ENCODE data around the gene ZNF69. TPM values are rescaled to one million over a fixed set of nuclear protein-coding genes. Genes with fewer than 3 reads are reported as not detected.
"Not testable (repeated sequence)": the region's sequence is repeated elsewhere in the genome, so short reads cannot be mapped to it uniquely, and the experiment has no call there.

The ZNF69 gene
- total RNA-seq, 2 experiments from 2014 or later = 9.7 to 13.9 TPM

DNA sequence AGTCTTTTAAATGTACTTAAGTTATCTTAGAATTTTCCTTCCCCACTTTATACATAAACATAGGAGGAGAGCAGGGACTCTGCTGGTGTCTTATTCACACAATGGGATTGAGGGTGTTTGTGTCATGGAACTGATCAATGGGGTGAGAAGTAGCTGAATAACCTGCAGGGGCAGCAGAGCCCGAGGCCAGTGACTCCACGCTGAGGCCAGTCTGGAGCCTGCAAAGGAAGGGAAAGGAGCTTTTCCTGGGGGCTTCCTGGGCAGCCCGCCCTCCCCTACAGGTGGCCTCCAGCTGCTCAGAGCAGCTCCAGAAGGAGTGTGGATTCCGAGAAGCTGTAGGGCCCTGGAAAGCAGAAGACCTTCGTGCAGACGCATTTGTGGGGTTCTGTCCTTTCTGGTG, 40.0 kb upstream of the ZNF69 start:
- H4K20me1 ChIP-seq (ENCODE audit: insufficient read depth, low read length); H3K9me2 ChIP-seq (ENCODE audit: insufficient read depth, low read length); DNase-seq (ENCODE audit: low spot score); intact Hi-C loops (cut with micrococcal nuclease; ENCODE audit: unreplicated experiment); H3K4me3 ChIP-seq (ENCODE audit: low read depth, low read length, poor library complexity, severe bottlenecking); CTCF ChIA-PET (ENCODE audit: unreplicated experiment); H3K9me3 ChIP-seq (ENCODE audit: low read length); BruUV-seq (replicated peaks); H3K27ac ChIP-seq (ENCODE audit: low read depth, low read length, poor library complexity, severe bottlenecking): not testable (repeated sequence)
- POLR2A ChIA-PET = interaction anchor here (1.0 to 1.4 kb wide), 2 partner anchors 10 to 96 kb away, joined by 3 to 4 read pairs; no protein-coding TSS in a partner anchor
- Histone ChIP-seq H3K79me2 (ENCODE audit: insufficient read depth, low read depth, low read length) (peaks cover 40% of the 10 kb centered on the region; the same call in 1 of the 2 replicates), H3K36me3 (ENCODE audit: insufficient read depth, low read length) (peaks cover 16% of the 10 kb centered on the region), H3K4me1 (ENCODE audit: insufficient read depth, low read length, poor library complexity, severe bottlenecking) (peaks cover 20% of the 10 kb centered on the region), H2AFZ (ENCODE audit: low read length) (peak overlapping the region; percentile 89; the same call in 1 of the 2 replicates), H3K4me2 (ENCODE audit: low read length) (peak overlapping the region; percentile 77)
- TF ChIP-seq, protein P1, sequence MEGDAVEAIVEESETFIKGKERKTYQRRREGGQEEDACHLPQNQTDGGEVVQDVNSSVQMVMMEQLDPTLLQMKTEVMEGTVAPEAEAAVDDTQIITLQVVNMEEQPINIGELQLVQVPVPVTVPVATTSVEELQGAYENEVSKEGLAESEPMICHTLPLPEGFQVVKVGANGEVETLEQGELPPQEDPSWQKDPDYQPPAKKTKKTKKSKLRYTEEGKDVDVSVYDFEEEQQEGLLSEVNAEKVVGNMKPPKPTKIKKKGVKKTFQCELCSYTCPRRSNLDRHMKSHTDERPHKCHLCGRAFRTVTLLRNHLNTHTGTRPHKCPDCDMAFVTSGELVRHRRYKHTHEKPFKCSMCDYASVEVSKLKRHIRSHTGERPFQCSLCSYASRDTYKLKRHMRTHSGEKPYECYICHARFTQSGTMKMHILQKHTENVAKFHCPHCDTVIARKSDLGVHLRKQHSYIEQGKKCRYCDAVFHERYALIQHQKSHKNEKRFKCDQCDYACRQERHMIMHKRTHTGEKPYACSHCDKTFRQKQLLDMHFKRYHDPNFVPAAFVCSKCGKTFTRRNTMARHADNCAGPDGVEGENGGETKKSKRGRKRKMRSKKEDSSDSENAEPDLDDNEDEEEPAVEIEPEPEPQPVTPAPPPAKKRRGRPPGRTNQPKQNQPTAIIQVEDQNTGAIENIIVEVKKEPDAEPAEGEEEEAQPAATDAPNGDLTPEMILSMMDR (conservative IDR thresholded peaks at IDR 0.05; ENCODE audit: low read length) = 0 out of 2 replicates have a peak, but pooled peaks have one; percentile 29

DNA sequence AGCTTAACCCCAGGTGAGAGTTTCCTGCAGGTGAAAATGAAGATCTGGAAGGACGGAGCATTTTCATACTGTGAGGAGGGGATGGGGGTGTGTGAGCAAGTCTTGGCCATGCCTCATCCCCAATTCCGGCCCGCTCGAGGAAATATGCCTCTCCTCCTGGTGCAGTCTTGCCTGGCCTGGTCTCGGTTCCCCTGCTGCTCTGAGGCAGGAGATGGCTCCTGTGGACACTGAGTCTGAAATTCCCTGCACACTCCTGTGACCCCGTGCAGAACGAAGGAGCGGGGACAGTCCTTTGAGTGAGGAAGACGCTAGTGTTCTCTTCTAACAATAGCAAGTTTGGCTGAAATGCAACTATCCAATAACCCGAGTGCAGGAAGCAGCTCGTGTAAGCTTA, 39.4 kb upstream of the ZNF69 start:
- CTCF ChIA-PET (ENCODE audit: unreplicated experiment) = no interaction called here
- Histone ChIP-seq H3K4me2 (ENCODE audit: low read length) (peak overlapping the region; percentile 77), H3K4me3 (ENCODE audit: low read depth, low read length, poor library complexity, severe bottlenecking) (peak overlapping the region; percentile 79), H4K20me1 (ENCODE audit: insufficient read depth, low read length) (no peaks in the 10 kb centered on the region), H2AFZ (ENCODE audit: low read length) (peak overlapping the region; percentile 89), H3K9me3 (ENCODE audit: low read length) (no peaks in the 10 kb centered on the region; the same call in 1 of the 2 replicates), H3K36me3 (ENCODE audit: insufficient read depth, low read length) (peaks cover 20% of the 10 kb centered on the region), H3K27ac (ENCODE audit: low read depth, low read length, poor library complexity, severe bottlenecking) (peak overlapping the region; percentile 61), H3K79me2 (ENCODE audit: insufficient read depth, low read depth, low read length) (peaks cover 42% of the 10 kb centered on the region; the same call in 1 of the 2 replicates), H3K4me1 (ENCODE audit: insufficient read depth, low read length, poor library complexity, severe bottlenecking) (peaks cover 20% of the 10 kb centered on the region), H3K9me2 (ENCODE audit: insufficient read depth, low read length) (no peaks in the 10 kb centered on the region)
- no peak for DNase-seq (ENCODE audit: low spot score)
- TF ChIP-seq, protein P1 (conservative IDR thresholded peaks at IDR 0.05; ENCODE audit: low read length) = no peak
- TF ChIP-seq EZH2phosphoT487 (IDR thresholded peaks at IDR 0.05; ENCODE audit: borderline replicate concordance, low read depth, low read length) = no peak
- BruUV-seq (replicated peaks) = no TSS peak
- POLR2A ChIA-PET = interaction anchor here (0.5 to 1.4 kb wide), 4 partner anchors 11 to 148 kb away, joined by 3 to 6 read pairs (median 4); no protein-coding TSS in a partner anchor
- intact Hi-C loops (cut with micrococcal nuclease; ENCODE audit: unreplicated experiment) = no loop called here

Data from OCI-LY7 (cell line).